Left hindlimb (tissue), 1 donor: ENCODE data around the gene KRT37.
"Not testable (repeated sequence)": the region's sequence is repeated elsewhere in the genome, so short reads cannot be mapped to it uniquely, and the experiment has no call there.

Experiments used
- DNase-seq: peaks from one replicate; pipeline ENCODE4 v3.0.0-alpha.2; 2018

KRT37 gene

DNA sequence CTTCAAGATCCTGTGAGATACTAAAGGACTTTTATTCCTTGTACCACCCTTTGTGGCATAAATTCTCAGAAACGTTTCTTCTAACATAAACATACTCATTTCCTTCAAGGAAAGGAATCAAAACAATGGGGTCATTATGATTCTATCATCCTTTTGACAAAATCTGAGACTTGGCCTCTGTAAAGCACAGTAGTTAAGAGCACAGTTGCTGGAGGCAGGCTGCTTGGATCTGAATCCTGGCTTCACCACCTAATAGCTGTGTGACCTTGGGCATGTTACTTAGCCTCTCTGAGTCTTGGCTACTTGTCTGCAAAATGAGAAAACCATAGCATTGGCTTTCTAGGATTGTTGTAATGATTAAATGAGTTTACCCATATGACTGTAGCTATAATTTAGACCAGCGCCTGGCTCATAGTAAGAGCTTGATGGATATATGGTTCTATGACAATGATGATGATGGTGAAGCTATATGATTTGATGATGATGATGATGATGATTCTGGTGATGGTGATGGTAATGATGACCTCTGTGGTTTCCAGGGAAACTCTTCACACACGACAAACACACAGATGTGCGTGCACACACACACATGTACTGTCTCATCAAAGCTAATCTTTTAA, 20.9 kb downstream of the KRT37 start:
- no peak for DNase-seq

- DNase-seq = no peak
Observed at GRCh38 chr17:41402161-41402560, 22.2 kb downstream of the KRT37 start.

- peak; percentile 44 for DNase-seq
Observed at GRCh38 chr17:41396996-41397660, 27.3 kb downstream of the KRT37 start, which contains the start of gene KRT31. Gene KRT31, minus strand, starts transcription at chr17:41397608. Its CDS starts 69 bp downstream, at chr17:41397539.

- DNase-seq = no peak
Observed at GRCh38 chr17:41396340-41396739, 28.0 kb downstream of the KRT37 start.

DNA sequence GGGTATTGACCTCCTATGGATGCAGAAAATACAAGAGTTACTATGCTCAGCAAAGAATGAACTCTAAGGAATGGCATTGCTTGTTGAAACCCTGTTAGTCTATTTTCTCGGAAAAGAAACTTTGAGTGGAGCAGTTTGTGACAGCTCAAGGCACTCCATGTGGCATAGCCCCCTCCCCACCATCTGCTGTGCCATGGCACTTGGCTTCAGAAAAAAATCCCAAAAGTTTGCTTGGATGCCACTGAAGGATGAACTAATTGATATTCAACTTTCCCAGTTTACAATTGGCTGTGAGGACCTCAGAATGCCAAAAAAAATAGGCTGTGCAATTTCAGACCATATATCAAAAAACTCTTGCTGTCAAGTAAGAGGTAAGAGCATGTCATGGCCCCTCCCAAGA, 28.8 kb downstream of the KRT37 start:
- DNase-seq = no peak

DNA sequence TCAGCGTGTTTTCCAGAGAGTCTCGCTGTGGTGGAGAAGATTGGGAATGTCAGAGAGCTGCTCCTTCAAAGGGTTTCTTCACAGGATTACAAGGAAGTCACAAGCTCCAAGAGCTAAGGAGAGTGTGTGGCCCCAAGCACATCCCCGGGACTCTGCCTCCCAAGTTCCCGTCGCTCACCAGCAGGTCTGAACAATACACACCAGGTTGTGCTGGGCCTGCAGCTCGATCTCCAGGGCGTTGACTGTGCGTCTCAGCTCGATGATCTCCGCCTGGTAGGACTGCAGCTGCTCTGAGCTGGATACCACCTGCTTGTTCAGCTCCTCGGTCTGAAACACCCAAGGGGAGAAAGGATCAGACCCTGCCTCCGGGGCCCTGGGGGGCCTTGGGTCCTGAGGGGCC, 29.3 kb downstream of the KRT37 start:
- not testable (repeated sequence) for DNase-seq

DNA sequence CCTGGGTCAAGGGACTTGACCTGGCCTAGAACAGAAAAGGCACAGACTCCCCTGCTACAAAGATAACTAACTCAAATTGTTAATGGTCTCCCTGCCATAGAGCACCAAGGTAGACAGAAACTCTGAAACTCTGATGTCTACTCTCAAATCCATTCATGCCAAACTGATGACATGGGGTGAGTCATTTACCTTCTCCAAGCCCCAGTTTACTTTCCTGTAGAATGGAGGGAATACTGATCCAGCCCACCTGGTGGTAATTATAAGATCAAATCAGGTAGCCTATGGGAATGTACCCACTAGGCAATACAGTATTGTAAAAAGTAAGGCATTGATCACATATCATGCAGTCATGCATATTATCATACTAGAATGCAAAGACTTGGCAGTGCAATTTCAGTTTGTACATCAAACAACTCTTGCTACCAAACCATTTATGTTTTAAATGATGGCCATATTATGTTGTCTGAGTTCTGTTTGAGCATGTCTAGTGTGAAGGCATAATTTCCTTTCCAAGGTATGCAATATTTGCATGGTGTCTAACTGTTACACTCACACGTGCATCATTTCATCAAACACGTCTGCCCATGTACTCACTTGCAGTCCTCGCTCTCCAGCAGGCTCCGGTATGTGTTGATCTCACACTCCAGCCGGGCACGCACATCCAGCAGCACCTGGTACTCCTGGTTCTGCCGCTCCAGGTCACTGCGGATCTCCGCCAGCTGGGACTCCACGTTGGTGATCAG, 30.0 kb downstream of the KRT37 start:
- no peak for DNase-seq

GRCh38 chr17:41393826-41394225, 30.6 kb downstream of the KRT37 start:
- no peak for DNase-seq

DNA sequence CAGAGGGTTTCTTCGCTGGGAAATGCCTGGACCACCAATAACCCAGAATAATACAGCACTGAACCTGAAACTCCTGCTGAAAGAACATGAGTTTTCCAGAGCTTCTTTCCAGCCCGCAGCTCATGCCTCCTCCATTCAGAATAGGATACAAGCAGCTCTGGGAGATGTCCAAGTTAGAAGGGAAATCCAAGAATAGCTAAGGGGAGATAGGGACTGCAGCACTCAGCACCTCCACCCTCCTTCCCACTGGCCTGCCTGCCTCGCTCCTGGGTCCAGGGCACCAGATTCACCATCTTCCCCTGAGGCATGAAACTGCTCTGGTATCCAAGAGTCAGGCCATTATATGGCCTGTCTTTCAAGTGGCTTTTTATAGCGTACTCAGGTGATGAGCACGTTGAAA, 31.1 kb downstream of the KRT37 start:
- DNase-seq = no peak

- no peak for DNase-seq
Observed at GRCh38 chr17:41392278-41392677, 32.1 kb downstream of the KRT37 start.

DNA sequence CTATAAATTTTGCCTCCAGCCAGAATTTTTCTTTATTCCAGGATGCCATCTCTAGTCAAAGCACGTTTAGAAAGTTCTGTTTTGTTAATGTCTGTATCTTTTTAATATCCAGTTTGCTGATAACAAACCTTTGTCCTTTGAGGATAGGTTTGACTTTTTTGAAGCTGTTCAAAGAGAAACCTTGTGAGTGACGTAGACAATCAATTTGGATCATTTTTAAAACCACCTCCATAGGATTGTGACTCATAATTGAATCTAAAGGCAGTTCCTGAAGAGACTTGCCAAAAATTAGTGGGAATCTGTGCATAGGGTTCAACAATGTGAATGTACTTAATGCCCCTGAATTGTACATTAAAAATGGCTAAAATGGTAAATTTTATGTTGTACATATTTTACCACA, 32.9 kb downstream of the KRT37 start:
- DNase-seq = no peak

GRCh38 chr17:41390411-41390938, 33.9 kb downstream of the KRT37 start:
- DNase-seq = no peak

- DNase-seq = no peak
Observed at GRCh38 chr17:41387670-41388069, 36.7 kb downstream of the KRT37 start.

DNA sequence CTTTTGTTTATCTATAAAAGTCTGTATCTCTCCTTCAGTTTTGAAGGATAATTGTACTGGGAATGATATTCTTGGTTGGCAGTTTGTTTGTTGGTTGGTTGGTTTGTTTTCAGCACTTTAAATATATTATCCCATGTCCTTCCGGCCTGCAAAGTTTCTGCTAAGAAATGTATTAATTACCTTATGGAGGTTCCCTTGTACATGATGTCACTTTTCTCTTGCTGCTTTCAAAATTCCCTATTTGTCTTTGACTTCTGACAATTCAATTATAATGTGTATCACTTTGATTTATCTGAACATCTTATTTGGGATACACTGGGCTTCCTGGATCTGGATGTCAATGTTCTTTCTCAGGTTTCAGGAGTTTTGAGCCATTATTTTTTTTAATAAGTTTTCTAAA, 38.2 kb downstream of the KRT37 start:
- DNase-seq = no peak

GRCh38 chr17:41383690-41384089, 40.7 kb downstream of the KRT37 start:
- no peak for DNase-seq

DNA sequence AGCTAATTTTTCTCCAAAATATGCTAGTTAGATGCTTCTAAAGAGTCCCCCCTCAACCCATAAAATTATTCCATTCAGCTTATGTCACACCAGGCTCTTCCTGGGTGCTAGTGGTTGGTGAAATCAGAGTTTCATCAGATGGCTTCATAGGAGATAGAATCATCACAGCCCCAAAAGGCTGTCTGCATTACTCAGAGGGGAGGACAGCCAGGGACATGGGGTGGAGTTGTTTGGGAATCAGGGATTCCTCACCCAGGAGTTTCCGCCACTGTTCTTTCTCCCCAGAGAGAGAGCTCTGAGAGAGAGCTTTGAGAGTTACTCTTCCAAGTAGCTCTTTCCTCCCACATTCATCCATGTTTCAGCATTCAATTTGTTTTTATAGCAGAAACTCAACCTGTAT, 42.0 kb downstream of the KRT37 start:
- DNase-seq = no peak

GRCh38 chr17:41381943-41382342, 42.4 kb downstream of the KRT37 start, which contains the start of gene KRT34:
Gene KRT34, minus strand, starts transcription at chr17:41382306. Its CDS starts 60 bp downstream, at chr17:41382246.
- not testable (repeated sequence) for DNase-seq

- not testable (repeated sequence) for DNase-seq
Observed at GRCh38 chr17:41380091-41380490, 44.3 kb downstream of the KRT37 start.

DNA sequence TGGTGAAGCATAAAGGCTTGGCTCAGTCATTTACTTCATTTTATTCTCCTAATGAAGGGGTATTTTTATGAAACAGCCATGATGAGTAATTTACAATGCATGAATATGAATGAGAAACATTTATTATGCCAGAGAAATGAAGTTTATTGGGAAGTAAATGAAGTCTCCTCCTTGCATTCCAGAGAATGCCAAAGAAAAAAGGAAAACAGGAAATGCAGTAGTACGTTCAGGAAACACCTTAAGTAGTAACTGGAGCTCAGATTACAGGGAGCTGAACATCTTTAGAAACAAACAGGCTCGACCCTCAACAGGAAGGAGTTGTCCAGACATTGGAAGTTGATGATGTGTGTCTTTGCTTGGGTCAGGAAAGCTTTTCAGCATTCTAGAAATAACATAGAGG, 46.8 kb downstream of the KRT37 start:
- no peak for DNase-seq
